Thyroid gland (tissue), 4 donors: Measurements from ENCODE around the gene PHACTR1.

ENCODE experiments used
- CTCF ChIP-seq, 6 experiments: fragments of 200-600 bp in 3 of 6; fragments of 450-650 bp in 3 of 6; sonication (generic) in 3 of 6; IDR thresholded peaks; one replicate each; pipeline ENCODE4 v1.5.1; 2016 to 2019; ENCODE audit warnings: antibody characterized with exemption in 6 of 6, mild to moderate bottlenecking in 2 of 6, inconsistent platforms in 1 of 6, moderate library complexity in 1 of 6
- POLR2A ChIP-seq, 2 donors: fragments of 450-650 bp; IDR thresholded peaks; one replicate each; pipeline ENCODE4 v1.6.1; 2017; ENCODE audit warnings: antibody characterized with exemption in 2 of 2, mild to moderate bottlenecking in 2 of 2, moderate library complexity in 1 of 2

DNA sequence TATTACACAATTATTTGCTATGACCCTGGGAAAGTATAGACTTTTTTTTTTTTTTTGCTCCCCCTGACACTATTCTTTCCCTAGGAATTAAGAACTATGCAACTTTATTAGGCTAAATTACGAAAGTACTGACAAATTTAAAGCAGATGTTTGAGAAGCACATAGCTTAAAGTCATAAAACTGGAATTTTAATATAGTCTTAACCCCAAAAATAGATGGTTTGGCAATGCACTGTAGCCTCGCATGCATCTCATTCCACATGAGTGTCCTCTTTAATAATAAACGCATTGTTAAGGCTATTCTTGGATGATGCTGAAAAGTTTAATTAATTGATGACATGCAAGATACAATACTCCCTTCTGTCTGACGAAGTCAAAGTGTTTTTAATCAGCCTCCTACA, 562.4 kb downstream of the PHACTR1 start:
- TF ChIP-seq CTCF (IDR thresholded peaks at IDR 0.05) (no peak), POLR2A (IDR thresholded peaks at IDR 0.05) (no peak)
